ENCODE results near the gene MUC2. TPM values are rescaled to one million over a fixed set of nuclear protein-coding genes. Genes with fewer than 3 reads are reported as not detected.

MUC2 gene
- total RNA-seq, 1 experiment from 2014 or later = not detected

DNA sequence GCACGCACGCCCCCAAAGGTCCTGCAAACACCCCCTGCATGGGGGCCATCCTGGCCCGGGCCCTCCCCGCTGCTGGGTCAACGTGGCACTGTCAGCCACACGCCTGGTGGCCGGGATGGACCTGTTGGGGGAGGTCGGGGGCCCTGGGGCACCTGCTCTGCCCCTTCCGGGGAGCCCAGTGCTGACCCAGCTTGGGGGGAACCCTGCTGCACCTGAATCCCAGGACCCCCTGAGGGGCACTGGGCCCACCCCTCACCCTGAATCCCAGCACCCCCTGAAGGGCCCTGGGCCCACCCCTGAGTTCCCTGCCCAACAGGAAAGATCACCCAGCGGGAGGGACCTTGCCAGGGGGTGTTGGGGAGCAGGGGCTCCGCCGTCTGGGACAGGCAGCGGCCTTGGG, 37.7 kb upstream of the MUC2 start:
- ChIA-PET CTCF (no interaction called here), POLR2A (ENCODE audit: low non-redundant PET) (no interaction called here)
- BruUV-seq (replicated peaks) = no TSS peak
- Histone ChIP-seq H3K36me3 (ENCODE audit: insufficient read depth, low read length, poor library complexity, severe bottlenecking) (no peaks in the 10 kb centered on the region), H3K27me3 (replicated peaks; ENCODE audit: insufficient read depth, low read depth, low read length, poor library complexity) (no peaks in the 10 kb centered on the region), H3K4me3 (ENCODE audit: low read depth, low read length, poor library complexity, severe bottlenecking) (no peak overlapping the region), H3K27ac (ENCODE audit: low read depth, low read length, poor library complexity, severe bottlenecking) (no peak overlapping the region), H3K9me3 (ENCODE audit: low read depth, low read length, poor library complexity, severe bottlenecking) (no peaks in the 10 kb centered on the region), H3K4me1 (ENCODE audit: insufficient read depth, low read length, poor library complexity, severe bottlenecking) (no peaks in the 10 kb centered on the region)
- TF ChIP-seq, protein P1, sequence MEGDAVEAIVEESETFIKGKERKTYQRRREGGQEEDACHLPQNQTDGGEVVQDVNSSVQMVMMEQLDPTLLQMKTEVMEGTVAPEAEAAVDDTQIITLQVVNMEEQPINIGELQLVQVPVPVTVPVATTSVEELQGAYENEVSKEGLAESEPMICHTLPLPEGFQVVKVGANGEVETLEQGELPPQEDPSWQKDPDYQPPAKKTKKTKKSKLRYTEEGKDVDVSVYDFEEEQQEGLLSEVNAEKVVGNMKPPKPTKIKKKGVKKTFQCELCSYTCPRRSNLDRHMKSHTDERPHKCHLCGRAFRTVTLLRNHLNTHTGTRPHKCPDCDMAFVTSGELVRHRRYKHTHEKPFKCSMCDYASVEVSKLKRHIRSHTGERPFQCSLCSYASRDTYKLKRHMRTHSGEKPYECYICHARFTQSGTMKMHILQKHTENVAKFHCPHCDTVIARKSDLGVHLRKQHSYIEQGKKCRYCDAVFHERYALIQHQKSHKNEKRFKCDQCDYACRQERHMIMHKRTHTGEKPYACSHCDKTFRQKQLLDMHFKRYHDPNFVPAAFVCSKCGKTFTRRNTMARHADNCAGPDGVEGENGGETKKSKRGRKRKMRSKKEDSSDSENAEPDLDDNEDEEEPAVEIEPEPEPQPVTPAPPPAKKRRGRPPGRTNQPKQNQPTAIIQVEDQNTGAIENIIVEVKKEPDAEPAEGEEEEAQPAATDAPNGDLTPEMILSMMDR (conservative IDR thresholded peaks at IDR 0.05; ENCODE audit: low read depth, low read length) = no peak
- TF ChIP-seq EZH2 (IDR thresholded peaks at IDR 0.05; ENCODE audit: borderline replicate concordance, low read depth, low read length, poor library complexity, severe bottlenecking) = no peak
- intact Hi-C loops (cut with micrococcal nuclease; ENCODE audit: unreplicated experiment) = no loop called here
- DNase-seq (ENCODE audit: low spot score) = no peak

DNA sequence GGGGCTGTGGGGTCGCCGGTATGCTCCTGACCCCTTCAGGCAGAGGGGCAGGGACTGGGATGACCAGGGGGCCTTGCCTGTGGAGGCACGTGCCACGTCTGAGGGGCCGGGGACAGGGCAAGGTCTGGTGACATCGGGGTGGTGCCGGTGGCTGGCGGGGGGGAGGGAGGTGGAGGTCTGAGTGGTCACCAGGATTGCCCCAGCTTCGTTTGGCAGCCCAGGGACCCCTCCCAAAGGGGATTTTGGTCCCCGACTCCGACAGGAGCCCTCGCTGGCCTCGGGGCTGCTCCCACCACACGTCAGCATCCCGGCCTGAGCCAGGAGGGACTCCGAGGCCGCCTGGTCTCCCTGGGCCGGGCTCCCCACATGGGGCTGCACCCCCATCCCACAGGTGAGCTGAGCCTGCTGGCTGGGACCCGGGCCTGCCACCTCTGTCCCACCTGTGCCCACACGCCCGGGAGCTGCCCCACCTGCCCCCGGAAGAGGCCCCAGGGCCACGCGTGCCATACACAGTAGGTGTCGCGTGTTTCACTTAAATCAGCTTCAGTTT, 37.1 kb upstream of the MUC2 start:
- H3K4me3 ChIP-seq (ENCODE audit: low read depth, low read length, poor library complexity, severe bottlenecking) = no peak overlapping the region
- TF ChIP-seq, protein P1 (conservative IDR thresholded peaks at IDR 0.05; ENCODE audit: low read depth, low read length) = no peak
- no peak for TF ChIP-seq EZH2 (IDR thresholded peaks at IDR 0.05; ENCODE audit: borderline replicate concordance, low read depth, low read length, poor library complexity, severe bottlenecking)
- H3K36me3 ChIP-seq (ENCODE audit: insufficient read depth, low read length, poor library complexity, severe bottlenecking) = no peaks in the 10 kb centered on the region
- BruUV-seq (replicated peaks) = no TSS peak
- H3K27ac ChIP-seq (ENCODE audit: low read depth, low read length, poor library complexity, severe bottlenecking) = no peak overlapping the region
- ChIA-PET POLR2A (ENCODE audit: low non-redundant PET) (no interaction called here), CTCF (no interaction called here)
- DNase-seq (ENCODE audit: low spot score) = no peak
- no peaks in the 10 kb centered on the region for H3K4me1 ChIP-seq (ENCODE audit: insufficient read depth, low read length, poor library complexity, severe bottlenecking)
- no peaks in the 10 kb centered on the region for H3K9me3 ChIP-seq (ENCODE audit: low read depth, low read length, poor library complexity, severe bottlenecking)
- no peaks in the 10 kb centered on the region for H3K27me3 ChIP-seq (replicated peaks; ENCODE audit: insufficient read depth, low read depth, low read length, poor library complexity)
- intact Hi-C loops (cut with micrococcal nuclease; ENCODE audit: unreplicated experiment) = no loop called here

GRCh38 chr11:1038361-1038760, 36.3 kb upstream of the MUC2 start:
- H3K4me3 ChIP-seq (ENCODE audit: low read depth, low read length, poor library complexity, severe bottlenecking) = no peak overlapping the region
- H3K27ac ChIP-seq (ENCODE audit: low read depth, low read length, poor library complexity, severe bottlenecking) = no peak overlapping the region
- DNase-seq (ENCODE audit: low spot score) = no peak
- CTCF ChIA-PET = interaction anchor here (0.6 kb wide), 1 partner anchor 15 kb away, joined by 6 read pairs; no protein-coding TSS in a partner anchor
- POLR2A ChIA-PET (ENCODE audit: low non-redundant PET) = no interaction called here
- intact Hi-C loops (cut with micrococcal nuclease; ENCODE audit: unreplicated experiment) = no loop called here
- TF ChIP-seq, protein P1 (conservative IDR thresholded peaks at IDR 0.05; ENCODE audit: low read depth, low read length) = no peak
- no peak for TF ChIP-seq EZH2 (IDR thresholded peaks at IDR 0.05; ENCODE audit: borderline replicate concordance, low read depth, low read length, poor library complexity, severe bottlenecking)
- no peaks in the 10 kb centered on the region for H3K9me3 ChIP-seq (ENCODE audit: low read depth, low read length, poor library complexity, severe bottlenecking)
- BruUV-seq (replicated peaks) = no TSS peak
- no peaks in the 10 kb centered on the region for H3K27me3 ChIP-seq (replicated peaks; ENCODE audit: insufficient read depth, low read depth, low read length, poor library complexity)
- no peaks in the 10 kb centered on the region for H3K4me1 ChIP-seq (ENCODE audit: insufficient read depth, low read length, poor library complexity, severe bottlenecking)
- H3K36me3 ChIP-seq (ENCODE audit: insufficient read depth, low read length, poor library complexity, severe bottlenecking) = no peaks in the 10 kb centered on the region
